Peyer's patch (tissue), 4 donors: ENCODE results near the gene CSNK1A1. TPM values are rescaled to one million over a fixed set of nuclear protein-coding genes. Genes with fewer than 3 reads are reported as not detected.

ENCODE experiments used
- DNase-seq, 3 donors: peaks; one replicate each; pipeline ENCODE4 v3.0.0-alpha.2; 2017 to 2019
- H3K27ac ChIP-seq, 4 donors: fragments of 200-600 bp; sonication (generic); one replicate each; pipeline ENCODE4 v1.5.1; 2016 to 2019
- H3K27me3 ChIP-seq, 2 donors: fragments of 200-600 bp; sonication (generic); one replicate each; pipeline ENCODE4 v1.5.1; 2019
- H3K36me3 ChIP-seq, 3 donors: fragments of 200-600 bp; sonication (generic); one replicate each; pipeline ENCODE4 v1.5.1; 2016 to 2019
- H3K4me1 ChIP-seq, 4 donors: fragments of 200-600 bp; sonication (generic); one replicate each; pipeline ENCODE4 v1.5.1; 2016 to 2019
- H3K4me3 ChIP-seq, 4 donors: fragments of 200-600 bp; sonication (generic); 1 replicate in 3 of 4; 2 replicates in 1 of 4; pipeline ENCODE4 v1.5.1; 2016 to 2019; ENCODE audit warnings: mild to moderate bottlenecking in 1 of 4
- H3K9me3 ChIP-seq, 4 donors: fragments of 200-600 bp; sonication (generic); one replicate each; pipeline ENCODE4 v1.5.1; 2016 to 2019; ENCODE audit warnings: mild to moderate bottlenecking in 1 of 4
- POLR2A ChIP-seq, 2 donors: fragments of 450-650 bp; IDR thresholded peaks; one replicate each; pipeline ENCODE4 v1.5.1; 2017; ENCODE audit warnings: antibody characterized with exemption in 2 of 2, mild to moderate bottlenecking in 2 of 2, moderate library complexity in 2 of 2
- total RNA-seq, 4 donors: library from RNA; depleted of rRNA; stranded (reverse); fragments of >200 nt; gene quantifications; one replicate each; pipeline ENCODE4 v1.1.0, GENCODE V29; 2016
- TF ChIP-seq, protein P1 (sequence below), 6 experiments: fragments of 450-650 bp in 4 of 6; fragments of 200-600 bp in 2 of 6; sonication (generic) in 1 of 6; IDR thresholded peaks; one replicate each; pipeline ENCODE4 v1.5.1; 2017 to 2019; ENCODE audit warnings: antibody characterized with exemption in 6 of 6, mild to moderate bottlenecking in 3 of 6, moderate library complexity in 1 of 6

CSNK1A1 gene
- total RNA-seq, 4 donors from 2014 or later = 185 to 253 (median 207) TPM

DNA sequence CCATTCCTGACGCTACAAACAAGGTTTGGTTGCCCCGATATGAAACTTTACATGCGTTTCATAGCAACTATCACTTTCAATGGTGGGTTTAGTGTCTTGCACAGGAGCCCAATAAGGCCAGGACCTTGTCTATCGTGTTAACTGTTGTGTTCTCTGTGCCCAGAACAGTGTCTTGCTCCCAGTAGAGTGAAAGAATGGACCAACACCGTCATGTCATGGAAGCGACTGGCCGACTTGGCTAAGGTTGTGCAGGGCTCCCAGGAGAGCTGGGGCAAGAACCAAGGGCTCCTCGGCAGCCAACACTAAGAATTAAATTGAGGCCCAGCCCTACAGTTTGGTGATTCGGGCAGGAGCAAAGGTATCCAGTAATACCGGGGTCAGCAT is 29.6 kb upstream of the CSNK1A1 start:
- peaks cover 0 to 23% (median 5%) of the 10 kb centered on the region in 4 donors for H3K4me1 ChIP-seq
- TF ChIP-seq, protein P1, sequence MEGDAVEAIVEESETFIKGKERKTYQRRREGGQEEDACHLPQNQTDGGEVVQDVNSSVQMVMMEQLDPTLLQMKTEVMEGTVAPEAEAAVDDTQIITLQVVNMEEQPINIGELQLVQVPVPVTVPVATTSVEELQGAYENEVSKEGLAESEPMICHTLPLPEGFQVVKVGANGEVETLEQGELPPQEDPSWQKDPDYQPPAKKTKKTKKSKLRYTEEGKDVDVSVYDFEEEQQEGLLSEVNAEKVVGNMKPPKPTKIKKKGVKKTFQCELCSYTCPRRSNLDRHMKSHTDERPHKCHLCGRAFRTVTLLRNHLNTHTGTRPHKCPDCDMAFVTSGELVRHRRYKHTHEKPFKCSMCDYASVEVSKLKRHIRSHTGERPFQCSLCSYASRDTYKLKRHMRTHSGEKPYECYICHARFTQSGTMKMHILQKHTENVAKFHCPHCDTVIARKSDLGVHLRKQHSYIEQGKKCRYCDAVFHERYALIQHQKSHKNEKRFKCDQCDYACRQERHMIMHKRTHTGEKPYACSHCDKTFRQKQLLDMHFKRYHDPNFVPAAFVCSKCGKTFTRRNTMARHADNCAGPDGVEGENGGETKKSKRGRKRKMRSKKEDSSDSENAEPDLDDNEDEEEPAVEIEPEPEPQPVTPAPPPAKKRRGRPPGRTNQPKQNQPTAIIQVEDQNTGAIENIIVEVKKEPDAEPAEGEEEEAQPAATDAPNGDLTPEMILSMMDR (IDR thresholded peaks at IDR 0.05) = no peak
- TF ChIP-seq POLR2A (IDR thresholded peaks at IDR 0.05) = no peak
- H3K27ac ChIP-seq = peak overlapping the region; percentile 8 to 94 (median 84)

DNA sequence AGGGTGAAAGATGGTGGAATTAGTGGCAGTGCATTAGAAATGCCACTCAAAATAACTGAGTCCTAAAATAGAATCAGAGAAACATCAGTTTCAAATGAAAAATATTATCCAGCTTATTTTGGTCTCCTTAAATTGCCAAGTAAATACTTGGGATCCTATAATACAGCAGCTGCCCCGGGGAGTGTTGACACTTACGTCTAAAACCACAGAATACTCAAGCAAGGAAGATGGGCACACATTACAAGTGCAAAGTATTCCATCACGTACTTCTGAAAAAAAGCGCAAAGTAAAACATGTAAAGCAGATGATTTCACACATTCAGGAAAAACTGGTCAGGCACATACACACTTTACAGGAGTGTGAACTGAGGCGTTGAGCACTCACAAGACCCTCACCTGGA is 27.7 kb upstream of the CSNK1A1 start:
- no peak overlapping the region for H3K27ac ChIP-seq
- H3K4me1 ChIP-seq = peaks cover 0 to 14% (median 5%) of the 10 kb centered on the region in 4 donors
- TF ChIP-seq POLR2A (IDR thresholded peaks at IDR 0.05) = no peak
- TF ChIP-seq, protein P1 (IDR thresholded peaks at IDR 0.05) = no peak
- no peak for DNase-seq
- H3K4me3 ChIP-seq = no peak overlapping the region
- no peaks in the 10 kb centered on the region for H3K36me3 ChIP-seq
- H3K27me3 ChIP-seq = no peaks in the 10 kb centered on the region
- H3K9me3 ChIP-seq = no peaks in the 10 kb centered on the region

More for the DNA sequence above, 29.6 kb upstream of the CSNK1A1 start:
- Histone ChIP-seq H3K36me3 (no peaks in the 10 kb centered on the region), H3K9me3 (no peaks in the 10 kb centered on the region), H3K27me3 (no peaks in the 10 kb centered on the region), H3K4me3 (peak overlapping the region; percentile 49 to 82 (median 58))
- no peak for DNase-seq

DNA sequence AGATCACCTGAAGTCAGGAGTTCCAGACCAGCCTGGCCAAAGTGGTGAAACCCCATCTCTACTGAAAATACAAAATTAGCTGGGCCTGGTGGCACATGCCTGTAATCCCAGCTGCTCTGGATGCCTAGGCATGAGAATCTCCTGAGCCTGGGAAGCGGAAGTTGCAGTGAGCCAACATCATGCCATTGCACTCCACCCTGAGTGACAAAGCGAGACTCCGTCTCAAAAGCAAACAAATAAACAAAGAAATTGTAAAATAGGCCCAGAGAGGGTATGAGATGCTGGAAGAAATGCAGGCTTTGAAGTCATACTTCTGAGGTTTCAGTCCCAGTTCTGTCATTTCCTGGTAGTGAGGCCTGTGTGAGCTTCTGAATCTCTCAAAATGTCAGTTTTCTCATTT is 24.8 kb upstream of the CSNK1A1 start:
- H3K27me3 ChIP-seq = no peaks in the 10 kb centered on the region
- H3K4me1 ChIP-seq = peaks cover 0 to 4% (median 1%) of the 10 kb centered on the region in 4 donors
- no peaks in the 10 kb centered on the region for H3K9me3 ChIP-seq
- H3K36me3 ChIP-seq = no peaks in the 10 kb centered on the region
- no peak overlapping the region for H3K27ac ChIP-seq
- no peak for DNase-seq
- TF ChIP-seq POLR2A (IDR thresholded peaks at IDR 0.05) = no peak
- TF ChIP-seq, protein P1 (IDR thresholded peaks at IDR 0.05) = no peak
- no peak overlapping the region for H3K4me3 ChIP-seq

DNA sequence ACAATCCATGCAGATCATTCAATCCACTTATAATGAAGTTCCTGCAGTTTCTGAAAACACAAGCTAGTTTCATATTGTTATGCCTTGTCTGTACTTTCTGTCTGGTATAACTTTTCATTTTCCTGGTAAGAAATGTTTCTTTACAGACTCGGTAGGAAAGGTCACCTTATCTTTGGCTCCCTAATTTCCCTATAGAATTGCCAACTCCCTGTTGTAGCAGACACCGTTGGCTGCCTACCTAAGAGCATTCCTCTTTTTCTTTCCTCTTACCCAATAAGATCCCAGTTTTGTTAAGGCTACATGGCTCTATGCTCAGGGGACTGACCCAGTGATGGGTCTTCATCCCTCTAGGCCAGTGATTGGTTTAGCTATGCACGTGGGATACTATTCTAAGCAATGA is 23.9 kb upstream of the CSNK1A1 start:
- DNase-seq = no peak
- H3K36me3 ChIP-seq = no peaks in the 10 kb centered on the region
- H3K27me3 ChIP-seq = no peaks in the 10 kb centered on the region
- H3K4me3 ChIP-seq = no peak overlapping the region
- peaks cover 0 to 4% (median 0%) of the 10 kb centered on the region in 4 donors for H3K4me1 ChIP-seq
- TF ChIP-seq POLR2A (IDR thresholded peaks at IDR 0.05) = no peak
- TF ChIP-seq, protein P1 (IDR thresholded peaks at IDR 0.05) = no peak
- H3K27ac ChIP-seq = no peak overlapping the region
- no peaks in the 10 kb centered on the region for H3K9me3 ChIP-seq

DNA sequence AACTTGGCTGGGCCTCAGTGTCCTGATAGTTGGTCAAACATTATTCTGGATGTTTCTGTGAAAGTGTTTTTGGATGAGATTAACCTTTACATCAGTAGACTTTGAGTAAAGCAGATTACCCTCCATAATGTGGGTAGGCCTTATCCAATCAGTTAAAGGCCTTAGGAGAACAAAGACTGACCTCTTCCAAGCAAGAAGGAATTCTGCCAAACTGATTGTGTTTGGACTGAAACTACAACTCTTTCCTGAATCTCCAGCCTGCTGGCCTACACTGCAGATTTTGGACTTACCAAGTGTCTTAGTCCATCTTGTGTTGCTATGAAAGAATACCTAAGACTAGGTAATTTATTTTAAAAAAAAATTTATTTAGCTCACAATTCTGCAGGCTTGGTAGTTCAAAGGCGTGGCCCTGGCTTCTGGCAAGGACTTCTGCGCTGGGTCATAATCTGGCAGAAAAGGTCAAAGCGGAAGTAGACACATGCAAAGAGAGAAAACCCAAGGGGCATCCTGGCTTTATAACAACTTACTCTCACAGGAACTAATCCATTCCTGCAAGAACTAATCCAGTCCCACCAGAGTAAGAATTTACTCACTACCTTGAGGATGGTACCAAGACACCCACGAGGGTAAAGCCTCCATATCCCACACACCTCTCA is 21.5 kb upstream of the CSNK1A1 start:
- H3K4me3 ChIP-seq = no peak overlapping the region
- H3K27me3 ChIP-seq = no peaks in the 10 kb centered on the region
- H3K4me1 ChIP-seq = peaks cover 0 to 4% (median 0%) of the 10 kb centered on the region in 4 donors
- no peak overlapping the region for H3K27ac ChIP-seq
- no peaks in the 10 kb centered on the region for H3K9me3 ChIP-seq
- no peak for DNase-seq
- no peak for TF ChIP-seq POLR2A (IDR thresholded peaks at IDR 0.05)
- TF ChIP-seq, protein P1 (IDR thresholded peaks at IDR 0.05) = no peak
- H3K36me3 ChIP-seq = no peaks in the 10 kb centered on the region
